Lung (tissue), 12 donors: ENCODE measurements around the gene DHX32. TPM values are rescaled to one million over a fixed set of nuclear protein-coding genes. Genes with fewer than 3 reads are reported as not detected.
A peak's percentile ranks its signal among the peaks of the same experiment; 100 is the strongest.

ENCODE experiments used
- ATAC-seq: fragments of 200-7000 bp; cut with Tn5 transposase; one replicate; pipeline ENCODE4 v1.9.1; 2020; ENCODE audit warnings: moderate number of reproducible peaks; ENCODE audit not compliant: insufficient read depth, low FRiP score
- DNase-seq, 3 donors: peaks; one replicate each; pipeline ENCODE4 v3.0.0-alpha.2; 2013 to 2017
- H3K27ac ChIP-seq, 2 donors: one replicate each; pipeline ENCODE4 v1.5.1; 2013; ENCODE audit warnings: mild to moderate bottlenecking in 2 of 2, moderate library complexity in 2 of 2, control low read depth in 1 of 2, inconsistent platforms in 1 of 2, low read depth in 1 of 2, low read length in 1 of 2
- H3K27me3 ChIP-seq, 3 donors: one replicate each; pipeline ENCODE4 v1.5.1; 2013; ENCODE audit warnings: low read length in 2 of 3; ENCODE audit not compliant: control insufficient read depth in 3 of 3, insufficient read depth in 3 of 3
- H3K36me3 ChIP-seq, 4 donors: one replicate each; pipeline ENCODE4 v1.5.1; 2013; ENCODE audit warnings: low read length in 4 of 4, mild to moderate bottlenecking in 1 of 4, moderate library complexity in 1 of 4; ENCODE audit not compliant: control insufficient read depth in 4 of 4, insufficient read depth in 4 of 4
- H3K4me1 ChIP-seq, 5 donors: one replicate each; pipeline ENCODE4 v1.5.1; 2013; ENCODE audit warnings: low read length in 5 of 5, mild to moderate bottlenecking in 2 of 5, moderate library complexity in 1 of 5; ENCODE audit not compliant: control insufficient read depth in 5 of 5, insufficient read depth in 5 of 5
- H3K4me3 ChIP-seq: one replicate; pipeline ENCODE4 v1.5.1; 2013; ENCODE audit warnings: mild to moderate bottlenecking, control low read depth, moderate library complexity
- H3K9ac ChIP-seq, 2 donors: one replicate each; pipeline ENCODE4 v1.5.1; 2013; ENCODE audit warnings: low read length in 2 of 2, control low read depth in 1 of 2; ENCODE audit not compliant: insufficient read depth in 1 of 2
- H3K9me3 ChIP-seq, 4 donors: one replicate each; pipeline ENCODE4 v1.5.1; 2013; ENCODE audit warnings: low read length in 3 of 4, mild to moderate bottlenecking in 1 of 4, moderate library complexity in 1 of 4; ENCODE audit not compliant: control insufficient read depth in 4 of 4, insufficient read depth in 3 of 4
- CTCF ChIP-seq: IDR thresholded peaks from 2 replicates; pipeline ENCODE4 v1.5.1; 2012; ENCODE audit warnings: mild to moderate bottlenecking; ENCODE audit errors: control extremely low read depth, extremely low read depth
- WGBS, 2 donors: extraction: QIAGEN DNeasy Blood & Tissue Kit; methylation state at CpG; one replicate each; pipeline ENCODE4 v1.1.7; 2013; 5-methylcytosine and 5-hydroxymethylcytosine counted together
- polyA plus RNA-seq, 2 donors: library from polyadenylated mRNA; stranded (reverse); fragments of 200-250 nt; gene quantifications; one replicate each; pipeline ENCODE4 v1.2.1, GENCODE V29; 2013
- total RNA-seq, 2 donors: library from RNA; depleted of rRNA in 1 of 2; stranded (reverse); fragments of >200 nt in 1 of 2; gene quantifications; one replicate each; pipeline ENCODE4 v1.2.1, GENCODE V29; 2014 to 2021
- donor health status: control.
- donor health status: control.
- donor health status: Bipolar disorder and iron deficiency.
- donor health status: healthy.
- donor health status: DM: yes; HTN: yes; CAD: no.

Gene DHX32
- total and polyA plus RNA-seq, 4 donors: 15.2 to 33.8 (median 25.5) TPM

- no peak for ATAC-seq
- Histone ChIP-seq H3K36me3 (peaks cover 8 to 9% (median 9%) of the 10 kb centered on the region in 4 donors), H3K4me3 (no peak overlapping the region), H3K27ac (no peak overlapping the region), H3K9me3 (peaks cover 0 to 6% (median 3%) of the 10 kb centered on the region in 4 donors), H3K27me3 (no peaks in the 10 kb centered on the region), H3K9ac (no peak overlapping the region), H3K4me1 (peaks cover 0 to 20% (median 4%) of the 10 kb centered on the region in 5 donors)
- WGBS, 2 donors: 79 to 80% methylated on average over 4 of the region's 4 CpGs
- peak; percentile 73 to 94 (median 93) for DNase-seq
- TF ChIP-seq CTCF: no peak
These were observed 9.8 kb downstream of the DHX32 start for GRCh38 chr10:125871338-125871737.

GRCh38 chr10:125868372-125868975, 12.6 kb downstream of the DHX32 start:
- TF ChIP-seq CTCF: peak; percentile 71
- WGBS, 2 donors: 54 to 58% methylated on average over 7 of the region's 7 CpGs
- H3K9me3 ChIP-seq: no peaks in the 10 kb centered on the region
- H3K9ac ChIP-seq: no peak overlapping the region
- peaks cover 0 to 20% (median 4%) of the 10 kb centered on the region in 5 donors for H3K4me1 ChIP-seq
- H3K4me3 ChIP-seq: no peak overlapping the region
- ATAC-seq (no peak), DNase-seq (peak; percentile 31 to 75 (median 52))
- H3K36me3 ChIP-seq: peaks cover 3 to 12% (median 8%) of the 10 kb centered on the region in 4 donors
- H3K27ac ChIP-seq: no peak overlapping the region
- no peaks in the 10 kb centered on the region for H3K27me3 ChIP-seq

- no peak for ATAC-seq
- DNase-seq: no peak
- no peak overlapping the region for H3K4me3 ChIP-seq
- H3K36me3 ChIP-seq: peaks cover 3 to 12% (median 8%) of the 10 kb centered on the region in 4 donors
- no peaks in the 10 kb centered on the region for H3K9me3 ChIP-seq
- H3K4me1 ChIP-seq: peaks cover 0 to 10% (median 0%) of the 10 kb centered on the region in 5 donors
- no peak for TF ChIP-seq CTCF
- WGBS, 2 donors: 95 to 98% methylated on average over 7 of the region's 7 CpGs
- H3K9ac ChIP-seq: no peak overlapping the region
- no peaks in the 10 kb centered on the region for H3K27me3 ChIP-seq
- no peak overlapping the region for H3K27ac ChIP-seq
These were observed 14.6 kb downstream of the DHX32 start for GRCh38 chr10:125866421-125867029.
